ENCODE measurements around the gene SNRK.

Gene SNRK

GRCh38 chr3:43370293-43370980 lies 84.1 kb downstream of the SNRK start:
- in situ Hi-C loops (cut with MboI; ENCODE audit: low sequenced_read_pairs) = no loop called here

DNA sequence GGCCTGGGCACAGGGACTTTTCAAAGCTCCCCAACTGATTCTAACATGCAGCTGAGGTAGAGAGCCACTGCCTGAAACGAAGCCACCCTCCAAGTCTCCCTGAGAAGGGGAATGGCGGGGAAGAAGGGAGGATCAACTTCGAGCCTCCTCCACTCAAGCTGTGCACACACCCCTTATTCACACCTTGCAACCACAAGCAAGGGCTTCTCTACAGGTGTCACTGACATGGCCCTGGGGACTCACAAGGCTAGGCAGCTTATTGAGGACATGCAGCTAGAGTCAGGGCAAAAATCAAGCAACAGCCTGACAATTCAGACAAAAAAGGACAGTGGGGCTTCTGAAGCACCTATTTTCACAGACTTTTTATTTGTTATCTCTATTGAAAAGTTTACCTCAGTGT lies 85.2 kb downstream of the SNRK start:
- in situ Hi-C loops (cut with MboI; ENCODE audit: low sequenced_read_pairs) = no loop called here

GRCh38 chr3:43372007-43372740 lies 85.8 kb downstream of the SNRK start:
- in situ Hi-C loops (cut with MboI; ENCODE audit: low sequenced_read_pairs) = no loop called here

DNA sequence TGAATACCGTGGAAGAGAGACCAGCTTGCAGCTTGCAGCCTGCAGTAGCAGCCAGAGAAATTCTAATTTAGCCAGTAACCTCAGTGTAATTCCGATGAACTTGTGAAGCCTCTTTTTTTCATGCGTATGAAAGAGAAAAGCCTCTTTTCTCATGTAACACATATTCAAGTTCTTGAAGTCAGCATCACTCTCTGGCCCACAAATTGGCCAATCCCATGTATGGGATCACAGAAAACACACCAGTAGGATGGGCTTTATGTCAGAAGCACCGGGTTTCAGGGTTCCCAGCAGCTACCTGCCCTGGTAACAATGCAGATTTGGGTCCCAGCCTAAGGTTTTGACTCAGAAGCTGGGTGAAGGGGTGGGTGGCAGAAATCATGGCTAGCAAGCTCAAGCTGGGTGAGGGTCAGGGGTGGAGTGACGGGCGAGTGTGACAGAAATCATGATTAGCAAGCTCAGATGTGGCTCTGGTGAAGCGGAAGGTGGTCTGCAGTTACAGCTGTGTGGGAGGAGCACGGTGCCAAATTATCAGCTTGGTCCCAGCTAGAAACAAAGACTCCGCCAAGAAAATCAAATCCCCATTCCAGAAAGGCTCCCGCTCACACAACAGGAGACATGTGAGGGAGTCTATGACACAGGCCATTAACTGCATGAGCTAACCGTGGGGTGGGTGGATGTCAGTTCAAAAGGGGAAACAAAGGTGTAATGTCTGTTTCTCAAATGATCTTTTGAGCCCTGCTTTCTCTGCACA lies 86.6 kb downstream of the SNRK start:
- in situ Hi-C loops (cut with MboI; ENCODE audit: low sequenced_read_pairs) = no loop called here

DNA sequence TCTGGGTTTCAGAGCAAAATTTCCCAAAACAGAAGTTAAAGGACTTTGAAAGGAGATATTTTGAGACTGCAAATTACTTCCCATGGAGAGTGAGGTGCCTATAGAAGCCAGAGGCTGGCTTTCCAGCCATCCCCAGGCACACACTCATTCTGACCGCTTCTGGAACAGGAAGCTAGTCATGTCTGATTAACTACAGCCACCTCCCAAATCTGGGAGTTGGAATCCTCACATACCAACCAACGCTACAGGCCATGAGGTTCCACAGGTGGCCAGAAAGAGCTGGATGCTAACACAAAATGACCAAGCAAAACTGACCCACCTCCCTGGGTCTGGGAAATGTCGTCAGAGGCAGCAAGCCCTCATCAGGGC lies 87.2 kb downstream of the SNRK start:
- in situ Hi-C loops (cut with MboI; ENCODE audit: low sequenced_read_pairs) = no loop called here

- in situ Hi-C loops (cut with MboI; ENCODE audit: low sequenced_read_pairs) = no loop called here
Observed at GRCh38 chr3:43378066-43378935, 92.0 kb downstream of the SNRK start.

- in situ Hi-C loops (cut with MboI; ENCODE audit: low sequenced_read_pairs) = no loop called here
Observed at GRCh38 chr3:43379343-43379742, 93.0 kb downstream of the SNRK start.

- in situ Hi-C loops (cut with MboI; ENCODE audit: low sequenced_read_pairs) = no loop called here
Observed at GRCh38 chr3:43388175-43388574, 101.8 kb downstream of the SNRK start.

- in situ Hi-C loops (cut with MboI; ENCODE audit: low sequenced_read_pairs) = no loop called here
Observed at GRCh38 chr3:43388915-43389314, 102.6 kb downstream of the SNRK start.

DNA sequence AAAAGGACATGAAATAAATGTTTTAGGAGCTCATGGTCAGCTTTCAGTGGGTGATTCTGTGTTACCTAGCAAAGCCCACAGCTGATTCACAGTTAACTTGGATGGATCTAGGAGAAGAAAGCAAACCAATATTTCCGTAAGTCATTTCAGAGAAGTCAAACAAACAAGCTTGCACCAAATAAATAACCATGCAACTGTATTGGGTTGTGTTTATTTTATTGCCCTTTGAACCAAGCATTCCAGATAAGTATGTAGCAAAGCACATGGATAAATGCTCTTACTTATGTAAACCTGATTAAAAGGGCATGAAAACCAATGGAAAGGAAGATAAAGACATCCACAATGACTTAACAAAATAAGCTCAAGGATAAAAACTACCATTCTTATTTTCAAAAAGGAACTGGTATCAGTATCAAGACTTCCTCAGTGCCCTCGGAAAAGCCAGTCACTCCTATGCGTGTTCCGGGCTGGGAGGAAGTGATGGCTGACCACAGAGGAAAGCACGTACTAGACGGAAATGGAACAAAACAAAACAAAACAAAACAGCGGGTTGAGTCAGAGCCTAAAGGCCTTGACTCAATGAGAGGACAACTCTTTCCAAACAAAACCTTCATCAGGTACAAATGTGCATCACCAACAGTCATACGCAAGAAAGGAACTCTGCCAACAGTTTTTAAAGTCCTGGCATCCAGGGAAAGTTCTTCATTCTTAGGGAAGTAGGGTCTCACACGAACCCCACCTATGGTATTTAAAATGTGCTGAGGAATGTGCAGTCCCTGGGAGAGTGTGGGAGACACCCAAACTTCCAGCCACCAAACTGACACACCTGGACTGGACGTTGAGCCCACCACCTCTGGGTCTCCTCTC lies 103.3 kb downstream of the SNRK start:
- in situ Hi-C loops (cut with MboI; ENCODE audit: low sequenced_read_pairs) = no loop called here

- in situ Hi-C loops (cut with MboI; ENCODE audit: low sequenced_read_pairs) = no loop called here
Observed at GRCh38 chr3:43390255-43390588, 103.9 kb downstream of the SNRK start.

- in situ Hi-C loops (cut with MboI; ENCODE audit: low sequenced_read_pairs) = no loop called here
Observed at GRCh38 chr3:43391621-43392020, 105.3 kb downstream of the SNRK start.

GRCh38 chr3:43394041-43394554 lies 107.8 kb downstream of the SNRK start:
- in situ Hi-C loops (cut with MboI; ENCODE audit: low sequenced_read_pairs) = no loop called here

- in situ Hi-C loops (cut with MboI; ENCODE audit: low sequenced_read_pairs) = no loop called here
Observed at GRCh38 chr3:43399034-43399433, 112.7 kb downstream of the SNRK start.

GRCh38 chr3:43400167-43400566 lies 113.8 kb downstream of the SNRK start:
- in situ Hi-C loops (cut with MboI; ENCODE audit: low sequenced_read_pairs) = no loop called here

Data from HL-60/S4 treated with retinoic acid at 250 ng/mL for 4 days and 3 days (cell line).